ENCODE results near the gene OXCT1. TPM values are rescaled to one million over a fixed set of nuclear protein-coding genes. Genes with fewer than 3 reads are reported as not detected.
A peak's percentile ranks its signal among the peaks of the same experiment; 100 is the strongest.

OXCT1 gene
- total and polyA plus RNA-seq, 2 of the 8 experiments (the other 6 are each of a cell fraction or from before 2014, with no cell fraction given) = 10.1 to 28.2 TPM

- TF ChIP-seq CHD7 (IDR thresholded peaks at IDR 0.05; ENCODE audit: insufficient replicate concordance, low read length) (no peak), SAP30 (IDR thresholded peaks at IDR 0.05; ENCODE audit: insufficient read depth, insufficient replicate concordance, low read length) (peak; percentile 65), EZH2 (IDR thresholded peaks at IDR 0.05; ENCODE audit: low read depth, low read length, severe bottlenecking) (no peak), USF2 (IDR thresholded peaks at IDR 0.05; ENCODE audit: low read length) (peak; percentile 98), ATF3 (IDR thresholded peaks at IDR 0.05; ENCODE audit: insufficient read depth, low read depth, low read length) (peak; percentile 95), CBX8 (IDR thresholded peaks at IDR 0.05; ENCODE audit: borderline replicate concordance, low read depth, low read length) (no peak), RFX5 (IDR thresholded peaks at IDR 0.05; ENCODE audit: borderline replicate concordance, low read depth, low read length) (no peak)
These were observed 33.9 kb upstream of the OXCT1 start, which contains the start of gene RIMOC1 (continued) for GRCh38 chr5:41903892-41904799.

Measured in H1 (cell line).